ENCODE results near the gene STEAP1B. TPM values are rescaled to one million over a fixed set of nuclear protein-coding genes. Genes with fewer than 3 reads are reported as not detected.

STEAP1B gene
- polyA plus RNA-seq, 1 of the 3 experiments (the other 2 are of a cell fraction) = 14.7 TPM

DNA sequence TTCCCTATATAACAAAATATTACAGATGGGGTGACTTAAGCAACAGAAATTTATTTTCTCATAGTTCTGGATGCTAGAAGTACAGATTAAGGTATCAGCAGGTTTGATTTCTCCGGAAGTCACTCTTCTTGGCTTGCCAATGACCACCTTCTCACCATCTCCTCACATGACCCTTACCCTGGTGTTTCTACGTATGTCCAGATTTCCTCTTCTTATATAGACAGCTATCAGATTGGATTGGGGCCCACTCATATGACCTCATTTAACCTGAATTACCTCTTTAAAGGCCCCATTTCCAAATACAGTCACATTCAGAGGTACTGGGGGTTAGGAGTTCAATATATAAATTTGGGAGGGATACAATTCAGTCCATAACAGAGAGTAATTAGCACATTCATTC, 126.1 kb downstream of the STEAP1B start:
- POLR2A ChIA-PET = interaction anchor here (1.0 to 1.2 kb wide), 2 partner anchors 12 to 28 kb away, joined by 3 read pairs; no protein-coding TSS in a partner anchor
- no peaks in the 10 kb centered on the region for H3K36me3 ChIP-seq (replicated peaks in 1 of 2; ENCODE audit: control insufficient read depth in 1 of 2, insufficient read depth in 2 of 2, low read length in 1 of 2)
- no peak overlapping the region for H3K27ac ChIP-seq (ENCODE audit: low read depth in 2 of 2, low read length in 1 of 2)
- H3K4me1 ChIP-seq (ENCODE audit: control insufficient read depth in 1 of 2, insufficient read depth in 2 of 2, low read depth in 1 of 2, low read length in 1 of 2) = peaks cover 0 to 26% of the 10 kb centered on the region in 2 experiments; a peak in 3 of 4 replicates
- TF ChIP-seq, protein P1, sequence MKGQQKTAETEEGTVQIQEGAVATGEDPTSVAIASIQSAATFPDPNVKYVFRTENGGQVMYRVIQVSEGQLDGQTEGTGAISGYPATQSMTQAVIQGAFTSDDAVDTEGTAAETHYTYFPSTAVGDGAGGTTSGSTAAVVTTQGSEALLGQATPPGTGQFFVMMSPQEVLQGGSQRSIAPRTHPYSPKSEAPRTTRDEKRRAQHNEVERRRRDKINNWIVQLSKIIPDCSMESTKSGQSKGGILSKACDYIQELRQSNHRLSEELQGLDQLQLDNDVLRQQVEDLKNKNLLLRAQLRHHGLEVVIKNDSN (IDR thresholded peaks at IDR 0.05; ENCODE audit: borderline replicate concordance, low read depth) = no peak
- TF ChIP-seq SIN3A (IDR thresholded peaks at IDR 0.05; ENCODE audit: borderline replicate concordance, low read depth, low read length) = no peak
- TF ChIP-seq, protein P2, sequence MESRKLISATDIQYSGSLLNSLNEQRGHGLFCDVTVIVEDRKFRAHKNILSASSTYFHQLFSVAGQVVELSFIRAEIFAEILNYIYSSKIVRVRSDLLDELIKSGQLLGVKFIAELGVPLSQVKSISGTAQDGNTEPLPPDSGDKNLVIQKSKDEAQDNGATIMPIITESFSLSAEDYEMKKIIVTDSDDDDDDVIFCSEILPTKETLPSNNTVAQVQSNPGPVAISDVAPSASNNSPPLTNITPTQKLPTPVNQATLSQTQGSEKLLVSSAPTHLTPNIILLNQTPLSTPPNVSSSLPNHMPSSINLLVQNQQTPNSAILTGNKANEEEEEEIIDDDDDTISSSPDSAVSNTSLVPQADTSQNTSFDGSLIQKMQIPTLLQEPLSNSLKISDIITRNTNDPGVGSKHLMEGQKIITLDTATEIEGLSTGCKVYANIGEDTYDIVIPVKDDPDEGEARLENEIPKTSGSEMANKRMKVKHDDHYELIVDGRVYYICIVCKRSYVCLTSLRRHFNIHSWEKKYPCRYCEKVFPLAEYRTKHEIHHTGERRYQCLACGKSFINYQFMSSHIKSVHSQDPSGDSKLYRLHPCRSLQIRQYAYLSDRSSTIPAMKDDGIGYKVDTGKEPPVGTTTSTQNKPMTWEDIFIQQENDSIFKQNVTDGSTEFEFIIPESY (IDR thresholded peaks at IDR 0.05; ENCODE audit: borderline replicate concordance, low read depth) = no peak
- no peak overlapping the region for H3K4me3 ChIP-seq (ENCODE audit: low read depth in 2 of 2, low read length in 1 of 2)
- no peaks in the 10 kb centered on the region for H3K27me3 ChIP-seq (ENCODE audit: insufficient read depth)
- no peak overlapping the region for H3K4me2 ChIP-seq
- no peaks in the 10 kb centered on the region for H3K9me2 ChIP-seq
- H3K79me2 ChIP-seq (ENCODE audit: insufficient read depth) = no peaks in the 10 kb centered on the region
- no peak overlapping the region for H2AFZ ChIP-seq (ENCODE audit: low read depth)
- DNase-seq = no peak
- CTCF ChIA-PET = interaction anchor here (0.6 to 2.4 kb wide), 7 partner anchors 9 to 264 kb away, joined by 3 to 5 read pairs (median 3); no protein-coding TSS in a partner anchor
- no peak overlapping the region for H3K9ac ChIP-seq
- no peaks in the 10 kb centered on the region for H4K20me1 ChIP-seq (ENCODE audit: insufficient read depth)
- H3K9me3 ChIP-seq = no peaks in the 10 kb centered on the region
- no peaks in the 10 kb centered on the region for H3F3A ChIP-seq (replicated peaks; ENCODE audit: insufficient read depth)
- WGBS (ENCODE audit: low lambda C conversion rate) = 61% methylated on average over 2 of the region's 2 CpGs

DNA sequence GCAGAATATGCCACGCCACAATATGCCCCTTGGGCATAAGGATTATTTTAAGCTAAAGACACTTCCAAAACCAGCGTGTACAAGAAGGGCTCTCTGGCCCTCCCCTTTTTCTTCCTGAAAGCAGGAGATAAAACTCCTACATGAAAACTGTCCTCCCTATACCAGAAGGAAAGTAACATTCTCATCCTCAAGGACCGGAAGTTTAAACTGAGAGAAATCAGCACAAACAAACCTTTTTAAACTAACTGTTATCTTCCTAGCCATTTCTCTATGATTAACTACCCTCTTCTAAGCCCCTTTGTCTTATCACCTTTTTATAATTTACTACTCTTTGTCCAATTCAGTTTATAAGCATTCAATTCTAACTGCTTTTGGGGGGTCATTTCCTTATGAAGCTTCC, 126.6 kb downstream of the STEAP1B start:
- no peaks in the 10 kb centered on the region for H4K20me1 ChIP-seq (ENCODE audit: insufficient read depth)
- peaks cover 0 to 26% of the 10 kb centered on the region in 2 experiments; a peak in 3 of 4 replicates for H3K4me1 ChIP-seq (ENCODE audit: control insufficient read depth in 1 of 2, insufficient read depth in 2 of 2, low read depth in 1 of 2, low read length in 1 of 2)
- H3K9ac ChIP-seq = no peak overlapping the region
- no peak overlapping the region for H2AFZ ChIP-seq (ENCODE audit: low read depth)
- CTCF ChIA-PET = interaction anchor here (0.6 to 2.4 kb wide), 7 partner anchors 9 to 262 kb away, joined by 3 to 5 read pairs (median 3); no protein-coding TSS in a partner anchor
- no peaks in the 10 kb centered on the region for H3F3A ChIP-seq (replicated peaks; ENCODE audit: insufficient read depth)
- DNase-seq = no peak
- no peaks in the 10 kb centered on the region for H3K27me3 ChIP-seq (ENCODE audit: insufficient read depth)
- WGBS (ENCODE audit: low lambda C conversion rate) = 86% methylated on average over 3 of the region's 3 CpGs
- H3K27ac ChIP-seq (ENCODE audit: low read depth in 2 of 2, low read length in 1 of 2) = no peak overlapping the region
- H3K4me3 ChIP-seq (ENCODE audit: low read depth in 2 of 2, low read length in 1 of 2) = no peak overlapping the region
- no peaks in the 10 kb centered on the region for H3K9me3 ChIP-seq
- H3K79me2 ChIP-seq (ENCODE audit: insufficient read depth) = no peaks in the 10 kb centered on the region
- H3K4me2 ChIP-seq = no peak overlapping the region
- no peak for TF ChIP-seq MEF2A (IDR thresholded peaks at IDR 0.05; ENCODE audit: borderline replicate concordance, low read depth)
- no peak for TF ChIP-seq SMC3 (IDR thresholded peaks at IDR 0.05; ENCODE audit: low read depth, low read length)
- TF ChIP-seq RCOR1 (IDR thresholded peaks at IDR 0.05; ENCODE audit: low read length) = no peak
- TF ChIP-seq, protein P3, sequence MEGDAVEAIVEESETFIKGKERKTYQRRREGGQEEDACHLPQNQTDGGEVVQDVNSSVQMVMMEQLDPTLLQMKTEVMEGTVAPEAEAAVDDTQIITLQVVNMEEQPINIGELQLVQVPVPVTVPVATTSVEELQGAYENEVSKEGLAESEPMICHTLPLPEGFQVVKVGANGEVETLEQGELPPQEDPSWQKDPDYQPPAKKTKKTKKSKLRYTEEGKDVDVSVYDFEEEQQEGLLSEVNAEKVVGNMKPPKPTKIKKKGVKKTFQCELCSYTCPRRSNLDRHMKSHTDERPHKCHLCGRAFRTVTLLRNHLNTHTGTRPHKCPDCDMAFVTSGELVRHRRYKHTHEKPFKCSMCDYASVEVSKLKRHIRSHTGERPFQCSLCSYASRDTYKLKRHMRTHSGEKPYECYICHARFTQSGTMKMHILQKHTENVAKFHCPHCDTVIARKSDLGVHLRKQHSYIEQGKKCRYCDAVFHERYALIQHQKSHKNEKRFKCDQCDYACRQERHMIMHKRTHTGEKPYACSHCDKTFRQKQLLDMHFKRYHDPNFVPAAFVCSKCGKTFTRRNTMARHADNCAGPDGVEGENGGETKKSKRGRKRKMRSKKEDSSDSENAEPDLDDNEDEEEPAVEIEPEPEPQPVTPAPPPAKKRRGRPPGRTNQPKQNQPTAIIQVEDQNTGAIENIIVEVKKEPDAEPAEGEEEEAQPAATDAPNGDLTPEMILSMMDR (IDR thresholded peaks at IDR 0.05) = no peak
- TF ChIP-seq FOSL2 (IDR thresholded peaks at IDR 0.05; ENCODE audit: borderline replicate concordance, low read depth) = no peak
- no peak for TF ChIP-seq SIN3A (IDR thresholded peaks at IDR 0.05; ENCODE audit: borderline replicate concordance, low read depth, low read length)
- no peak for TF ChIP-seq POLR2AphosphoS5 (IDR thresholded peaks at IDR 0.05; ENCODE audit: low read depth, low read length)
- TF ChIP-seq, protein P4, sequence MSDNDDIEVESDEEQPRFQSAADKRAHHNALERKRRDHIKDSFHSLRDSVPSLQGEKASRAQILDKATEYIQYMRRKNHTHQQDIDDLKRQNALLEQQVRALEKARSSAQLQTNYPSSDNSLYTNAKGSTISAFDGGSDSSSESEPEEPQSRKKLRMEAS (IDR thresholded peaks at IDR 0.05; ENCODE audit: low read depth) = no peak
- TF ChIP-seq, protein P5, sequence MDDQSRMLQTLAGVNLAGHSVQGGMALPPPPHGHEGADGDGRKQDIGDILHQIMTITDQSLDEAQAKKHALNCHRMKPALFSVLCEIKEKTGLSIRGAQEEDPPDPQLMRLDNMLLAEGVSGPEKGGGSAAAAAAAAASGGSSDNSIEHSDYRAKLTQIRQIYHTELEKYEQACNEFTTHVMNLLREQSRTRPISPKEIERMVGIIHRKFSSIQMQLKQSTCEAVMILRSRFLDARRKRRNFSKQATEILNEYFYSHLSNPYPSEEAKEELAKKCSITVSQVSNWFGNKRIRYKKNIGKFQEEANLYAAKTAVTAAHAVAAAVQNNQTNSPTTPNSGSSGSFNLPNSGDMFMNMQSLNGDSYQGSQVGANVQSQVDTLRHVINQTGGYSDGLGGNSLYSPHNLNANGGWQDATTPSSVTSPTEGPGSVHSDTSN (IDR thresholded peaks at IDR 0.05) = no peak
- TF ChIP-seq ELF1 (IDR thresholded peaks at IDR 0.05) = no peak
- no peaks in the 10 kb centered on the region for H3K36me3 ChIP-seq (replicated peaks in 1 of 2; ENCODE audit: control insufficient read depth in 1 of 2, insufficient read depth in 2 of 2, low read length in 1 of 2)
- no peaks in the 10 kb centered on the region for H3K9me2 ChIP-seq
- POLR2A ChIA-PET = interaction anchor here (1.2 kb wide), 1 partner anchor 11 kb away, joined by 3 read pairs; no protein-coding TSS in a partner anchor
